Esophagus muscularis mucosa (tissue), 3 donors: ENCODE measurements around the gene ENOPH1.

Source experiments
- POLR2A ChIP-seq: fragments of 450-650 bp; IDR thresholded peaks from one replicate; pipeline ENCODE4 v1.6.1; 2017; ENCODE audit warnings: antibody characterized with exemption, moderate library complexity, mild to moderate bottlenecking, low read depth
- POLR2AphosphoS5 ChIP-seq, 2 donors: sonication (generic); formaldehyde crosslinking; IDR thresholded peaks; one replicate each; pipeline ENCODE4 v1.6.1; 2017; ENCODE audit warnings: antibody characterized with exemption in 2 of 2
- TF ChIP-seq, protein P1 (sequence below), 3 experiments: fragments of 200-600 bp in 2 of 3; fragments of 450-650 bp in 1 of 3; sonication (generic) in 2 of 3; IDR thresholded peaks; one replicate each; pipeline ENCODE4 v1.5.1; 2017 to 2019; ENCODE audit warnings: antibody characterized with exemption in 3 of 3, mild to moderate bottlenecking in 2 of 3, moderate library complexity in 1 of 3

DNA sequence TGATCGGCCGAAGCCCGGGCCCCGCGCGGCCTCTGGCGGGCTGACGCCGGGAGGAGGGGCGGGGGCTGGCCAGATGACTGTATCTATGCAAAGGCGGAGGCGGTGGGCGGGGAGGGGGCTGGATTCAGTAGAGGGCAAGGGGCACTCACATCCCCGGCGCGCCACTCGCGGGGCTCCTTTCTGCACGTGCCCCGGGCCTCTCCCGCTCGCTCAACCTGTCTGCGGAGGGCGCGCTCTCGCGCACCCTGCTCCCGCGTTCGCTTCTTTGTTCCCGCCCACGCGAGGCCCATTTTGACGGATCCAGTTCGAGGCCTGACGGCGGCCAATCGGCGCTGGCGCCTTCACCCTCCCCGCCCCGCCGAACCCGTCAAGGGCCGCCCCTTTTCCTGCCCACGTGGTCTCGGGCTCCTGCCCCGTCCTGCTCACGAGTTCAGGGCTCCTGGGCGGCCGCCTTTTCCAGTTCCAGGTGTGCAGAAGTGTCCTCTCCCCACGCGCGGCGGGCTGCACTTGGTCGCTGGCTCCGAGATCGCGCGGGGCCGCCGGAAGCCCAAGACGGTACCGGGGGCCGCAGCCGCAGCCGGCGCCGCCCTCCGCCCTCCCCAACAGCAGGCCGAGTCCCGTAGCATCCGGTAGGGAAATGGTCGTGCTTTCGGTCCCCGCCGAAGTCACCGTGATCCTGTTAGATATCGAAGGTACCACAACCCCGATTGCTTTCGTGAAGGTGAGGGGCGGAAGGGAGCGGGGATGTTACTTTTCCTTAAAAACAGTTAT lies at the start of gene ENOPH1, which contains the start of gene HNRNPDL:
- TF ChIP-seq, protein P1, sequence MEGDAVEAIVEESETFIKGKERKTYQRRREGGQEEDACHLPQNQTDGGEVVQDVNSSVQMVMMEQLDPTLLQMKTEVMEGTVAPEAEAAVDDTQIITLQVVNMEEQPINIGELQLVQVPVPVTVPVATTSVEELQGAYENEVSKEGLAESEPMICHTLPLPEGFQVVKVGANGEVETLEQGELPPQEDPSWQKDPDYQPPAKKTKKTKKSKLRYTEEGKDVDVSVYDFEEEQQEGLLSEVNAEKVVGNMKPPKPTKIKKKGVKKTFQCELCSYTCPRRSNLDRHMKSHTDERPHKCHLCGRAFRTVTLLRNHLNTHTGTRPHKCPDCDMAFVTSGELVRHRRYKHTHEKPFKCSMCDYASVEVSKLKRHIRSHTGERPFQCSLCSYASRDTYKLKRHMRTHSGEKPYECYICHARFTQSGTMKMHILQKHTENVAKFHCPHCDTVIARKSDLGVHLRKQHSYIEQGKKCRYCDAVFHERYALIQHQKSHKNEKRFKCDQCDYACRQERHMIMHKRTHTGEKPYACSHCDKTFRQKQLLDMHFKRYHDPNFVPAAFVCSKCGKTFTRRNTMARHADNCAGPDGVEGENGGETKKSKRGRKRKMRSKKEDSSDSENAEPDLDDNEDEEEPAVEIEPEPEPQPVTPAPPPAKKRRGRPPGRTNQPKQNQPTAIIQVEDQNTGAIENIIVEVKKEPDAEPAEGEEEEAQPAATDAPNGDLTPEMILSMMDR (IDR thresholded peaks at IDR 0.05): no peak
- TF ChIP-seq POLR2A: peak; percentile 51
- TF ChIP-seq POLR2AphosphoS5 (IDR thresholded peaks at IDR 0.05): peak; percentile 82 to 85
